HG02852 (cell line): Measurements from ENCODE around the gene DDX24.
A peak's percentile ranks its signal among the peaks of the same experiment; 100 is the strongest.

ENCODE experiments used
- ATAC-seq: cut with Tn5 transposase; IDR thresholded peaks from one replicate; pipeline ENCODE4 v1.9.1; 2021; ENCODE audit warnings: mild to moderate bottlenecking, moderate library complexity; ENCODE audit not compliant: unreplicated experiment

Gene DDX24

DNA sequence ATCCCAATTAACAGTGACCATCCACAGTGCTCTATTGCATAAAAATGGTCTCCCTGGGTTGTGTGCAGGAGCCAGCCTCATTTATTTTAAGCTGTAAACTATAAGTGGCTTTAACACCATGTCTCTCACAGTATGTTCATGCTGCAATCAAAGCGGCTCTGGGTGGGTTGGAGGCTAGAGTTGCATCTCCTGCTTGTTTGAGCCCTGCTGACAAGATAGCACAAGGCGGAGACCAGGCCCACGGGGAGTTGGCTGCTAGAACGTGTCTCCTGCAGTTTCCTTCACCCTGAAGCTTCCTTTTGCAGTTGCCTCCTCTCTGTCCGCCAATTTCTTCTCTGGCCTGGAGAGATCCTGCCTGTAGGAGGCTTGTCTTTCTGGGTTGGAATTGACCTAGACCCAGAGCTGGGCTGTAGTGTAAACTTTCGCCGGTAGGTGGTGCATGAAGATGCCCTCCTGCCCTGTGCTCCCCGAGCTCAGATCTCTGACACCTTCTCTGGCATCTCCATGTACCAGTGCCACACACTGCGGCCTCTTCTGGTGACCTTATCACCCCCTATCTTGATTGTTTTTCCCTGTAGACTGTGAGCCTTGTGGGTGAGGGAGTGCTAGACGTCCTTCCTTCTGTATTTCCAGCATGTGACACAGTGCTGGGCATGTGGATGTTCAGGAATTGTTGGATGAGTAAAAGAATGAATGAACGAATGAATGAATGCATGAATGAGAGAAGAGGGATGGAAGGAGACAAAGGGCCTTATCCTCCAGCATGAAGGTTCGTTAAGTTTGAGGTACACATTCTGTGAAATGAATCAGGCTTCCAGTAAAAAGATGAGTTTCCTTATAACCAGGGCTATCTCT is 44.5 kb downstream of the DDX24 start:
- peak; percentile 86 for ATAC-seq

DNA sequence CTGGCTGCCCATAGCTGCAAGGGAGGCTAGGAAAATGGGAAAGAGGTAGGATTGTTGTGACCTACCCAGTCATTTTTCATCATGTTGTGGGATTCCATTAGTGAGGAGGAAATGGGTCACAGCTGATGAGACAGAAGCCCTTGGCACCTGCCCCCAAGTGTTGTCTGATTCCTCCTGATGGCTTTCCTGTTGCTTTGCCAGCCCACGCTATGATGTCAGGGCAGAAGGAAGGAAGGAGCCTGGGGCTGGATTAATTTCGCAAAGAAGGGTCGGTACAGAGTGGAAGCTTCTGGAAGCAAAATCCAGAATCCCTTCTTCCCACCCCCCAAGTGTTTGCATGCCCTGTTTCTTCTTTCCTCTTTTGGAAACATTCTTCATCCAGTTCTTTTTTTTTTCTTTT is 46.1 kb downstream of the DDX24 start:
- no peak for ATAC-seq

DNA sequence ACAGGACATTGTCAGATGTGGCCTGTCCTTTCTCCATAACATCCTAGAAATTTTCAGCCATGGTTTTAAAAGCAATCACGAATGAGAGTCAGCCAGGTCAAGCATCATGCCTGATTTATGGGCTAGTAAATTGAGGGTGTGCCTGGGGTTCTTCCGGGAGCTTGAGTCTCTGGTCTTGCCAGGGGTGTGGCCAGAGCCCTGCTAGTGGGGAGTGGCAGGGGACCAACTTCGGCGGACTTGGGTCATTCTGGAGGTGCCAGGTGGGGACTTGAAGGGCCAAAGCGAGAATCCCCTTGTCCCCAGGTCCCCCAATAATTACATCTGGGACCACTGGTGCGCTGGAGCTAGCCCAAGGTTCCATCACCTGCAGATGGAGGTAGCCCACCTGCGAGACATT is 49.1 kb downstream of the DDX24 start:
- no peak for ATAC-seq

DNA sequence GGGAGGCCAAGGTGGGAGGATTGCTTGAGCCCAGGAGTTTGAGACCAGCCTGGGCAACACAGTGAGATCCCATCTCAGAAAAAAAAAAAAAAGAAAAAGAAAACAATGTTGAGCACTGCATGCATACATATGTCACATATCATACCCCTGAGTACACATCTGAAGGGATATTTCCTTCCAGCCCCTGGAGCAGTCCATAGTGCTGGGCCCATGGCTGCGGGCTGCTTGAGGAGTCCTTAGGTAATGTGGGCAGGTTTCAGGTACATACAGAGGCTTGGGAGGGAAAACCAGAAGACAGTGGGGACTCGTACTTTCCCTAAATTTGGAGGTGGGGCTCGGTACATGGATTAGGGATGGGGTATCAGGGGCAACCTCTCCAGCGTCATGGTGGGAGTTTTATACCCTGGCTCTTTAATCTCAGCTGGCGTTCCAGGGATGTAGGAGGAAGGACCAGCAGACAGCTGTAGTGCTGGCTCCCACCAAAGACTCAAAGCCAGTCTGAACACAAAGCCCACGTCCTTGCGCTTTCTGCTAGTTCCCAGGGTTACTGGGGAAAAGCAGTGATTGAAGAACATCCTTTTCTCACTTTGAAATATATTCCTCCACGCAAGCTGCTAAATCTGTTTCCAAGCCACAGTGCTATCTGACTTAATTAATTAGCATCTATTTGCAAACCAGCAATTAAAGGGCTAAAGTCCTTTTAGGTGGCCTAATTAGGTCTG is 49.7 kb downstream of the DDX24 start:
- no peak for ATAC-seq

DNA sequence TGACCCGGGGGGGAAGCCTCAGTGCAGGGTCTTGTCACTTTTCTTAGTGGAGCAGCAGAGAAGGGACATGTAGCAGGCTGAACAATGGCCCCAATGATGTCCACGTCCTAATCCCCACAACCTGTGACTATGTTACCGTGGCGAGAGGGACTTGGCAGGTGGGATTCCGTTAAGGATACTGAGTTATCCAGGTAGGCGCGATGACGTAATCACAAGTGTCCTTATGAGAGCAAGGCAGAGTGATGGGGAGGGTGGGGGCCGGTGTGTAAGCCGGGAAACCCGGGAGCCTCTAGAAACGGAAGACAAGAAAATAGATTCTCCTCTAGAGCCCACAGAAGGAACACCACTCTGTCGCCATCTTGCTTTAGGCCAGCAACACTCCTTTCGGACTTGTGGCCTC is 50.4 kb downstream of the DDX24 start:
- no peak for ATAC-seq

DNA sequence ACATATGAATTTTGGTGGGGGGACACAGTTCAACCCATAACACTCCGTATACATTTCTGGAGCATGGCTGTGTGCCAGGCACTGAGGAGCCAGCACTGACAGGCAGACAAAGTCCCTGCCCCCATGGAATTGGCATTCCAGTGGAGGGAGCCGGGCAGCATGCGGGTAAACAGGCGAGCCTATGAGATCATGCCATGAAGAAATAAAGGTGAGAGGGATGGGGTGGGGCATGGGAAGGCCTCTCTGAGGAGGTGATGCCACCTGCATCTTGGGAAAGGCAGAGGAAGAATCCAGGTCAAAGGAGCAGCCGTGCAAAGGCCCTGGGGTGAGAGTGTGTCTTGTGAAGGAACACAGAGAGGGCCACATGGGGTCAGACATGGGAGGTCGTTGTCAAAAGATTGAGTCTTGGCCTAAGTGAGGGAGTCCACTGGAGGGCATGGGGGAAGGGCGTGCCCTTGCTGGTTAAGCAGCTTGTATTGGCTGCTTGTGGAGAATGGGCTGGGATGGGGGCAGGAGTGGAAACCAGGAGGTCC is 51.3 kb downstream of the DDX24 start:
- no peak for ATAC-seq

DNA sequence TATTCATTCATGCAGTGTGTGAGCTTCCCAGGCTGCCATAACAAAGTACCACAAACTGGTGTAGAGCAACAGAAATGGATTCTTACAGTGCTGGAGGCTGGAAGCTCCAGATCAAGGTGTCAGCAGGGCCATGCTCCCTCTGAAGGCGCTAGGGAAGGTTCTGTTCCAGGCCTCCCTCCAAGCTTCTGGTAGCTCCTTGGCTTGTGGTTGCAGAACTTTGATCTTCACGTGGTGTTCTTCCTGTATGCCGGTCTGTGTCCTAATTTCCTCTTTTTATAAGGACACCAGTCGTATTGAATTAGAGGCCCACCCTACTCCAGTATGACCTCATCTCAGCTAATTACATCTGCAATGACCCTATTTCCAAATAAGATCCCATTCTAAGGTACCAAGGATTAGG is 51.7 kb downstream of the DDX24 start:
- no peak for ATAC-seq

DNA sequence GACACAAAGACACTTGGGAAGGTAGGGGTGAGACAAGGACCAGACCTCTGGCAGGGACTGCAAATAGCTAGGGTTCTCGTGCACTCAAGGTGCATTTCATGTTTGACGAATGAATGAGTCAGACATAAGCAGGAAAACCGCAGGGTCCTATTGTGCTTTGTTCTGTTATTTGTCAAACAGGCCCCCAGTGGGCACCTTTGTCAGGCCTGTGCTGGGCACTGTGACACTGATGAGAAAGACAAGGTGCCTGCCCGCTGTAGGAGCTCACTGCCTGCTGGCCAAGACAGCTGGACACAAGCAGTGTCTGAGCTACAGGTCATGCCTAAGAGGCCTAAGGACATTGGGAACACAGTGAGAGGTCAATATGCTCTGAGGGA is 52.6 kb downstream of the DDX24 start:
- ATAC-seq, result no peak

DNA sequence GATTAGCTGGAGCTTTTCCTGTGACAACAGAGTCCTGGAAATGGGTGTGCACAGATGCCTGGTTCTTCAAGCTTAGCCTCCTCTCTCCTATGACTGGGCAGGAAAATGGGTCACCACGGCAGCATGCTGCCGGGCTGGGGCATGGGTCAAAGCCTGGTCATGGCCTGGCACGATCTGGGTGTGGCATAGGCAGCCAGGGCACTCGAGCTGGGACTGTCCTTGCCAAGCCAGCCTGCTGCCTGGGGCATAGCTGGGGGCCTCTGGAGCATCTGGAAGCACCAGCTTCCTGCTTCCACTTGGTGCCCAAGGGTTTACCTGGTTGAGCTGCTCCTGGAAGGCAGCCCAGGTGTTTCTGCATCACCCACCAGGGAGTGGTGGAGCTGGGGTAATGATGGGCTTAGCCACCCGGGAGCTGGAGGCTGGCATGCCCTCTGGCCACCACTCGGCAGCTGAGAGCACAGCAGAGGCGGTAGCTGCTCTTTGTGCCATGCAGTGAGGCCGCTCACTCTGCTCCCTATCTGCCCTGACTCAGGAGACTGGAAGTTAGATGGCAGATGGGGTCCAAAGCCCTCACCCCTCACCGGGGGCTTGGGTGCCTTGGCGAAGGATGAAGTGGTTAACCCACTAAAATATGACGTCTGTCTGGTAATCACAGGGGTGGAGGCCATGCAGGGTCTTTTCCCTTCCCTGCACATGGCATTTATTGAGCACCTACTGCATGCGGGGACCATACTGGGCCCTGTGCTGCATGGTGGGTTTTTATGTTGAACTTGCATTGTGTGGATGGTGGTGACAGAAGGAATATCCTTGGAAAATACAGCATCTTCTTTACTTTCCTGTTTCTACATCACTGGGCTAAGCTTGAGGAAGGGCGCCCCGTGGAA is 53.2 kb downstream of the DDX24 start:
- ATAC-seq, result no peak

DNA sequence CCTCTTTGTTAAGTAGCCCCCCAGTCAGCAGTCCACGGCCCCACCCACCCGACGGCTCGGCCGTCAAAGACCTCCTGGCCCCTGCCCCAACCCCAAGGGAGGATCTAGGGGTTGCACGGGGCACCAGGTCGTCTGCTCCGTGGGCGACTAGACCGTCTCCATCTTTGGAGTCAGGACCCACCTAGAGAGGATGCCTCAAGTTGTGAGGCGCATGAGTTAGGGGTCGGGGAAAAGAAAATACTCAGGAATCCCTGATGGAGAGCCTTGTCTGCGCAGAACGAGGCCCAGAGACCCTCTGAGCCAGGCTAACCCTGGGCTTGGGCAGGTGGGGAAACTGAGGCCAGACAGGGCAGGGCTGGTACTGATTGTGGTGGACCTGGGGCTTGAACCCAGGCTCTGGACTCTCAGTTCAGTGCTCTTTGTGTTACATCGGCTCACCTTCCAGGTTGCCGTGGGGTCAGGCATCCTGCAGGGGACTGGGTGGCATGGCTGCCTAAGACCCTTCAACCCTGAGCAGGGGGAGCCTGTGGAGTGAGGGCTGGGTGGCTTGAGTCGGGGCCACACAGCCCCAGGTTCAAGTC is 54.0 kb downstream of the DDX24 start:
- no peak for ATAC-seq

DNA sequence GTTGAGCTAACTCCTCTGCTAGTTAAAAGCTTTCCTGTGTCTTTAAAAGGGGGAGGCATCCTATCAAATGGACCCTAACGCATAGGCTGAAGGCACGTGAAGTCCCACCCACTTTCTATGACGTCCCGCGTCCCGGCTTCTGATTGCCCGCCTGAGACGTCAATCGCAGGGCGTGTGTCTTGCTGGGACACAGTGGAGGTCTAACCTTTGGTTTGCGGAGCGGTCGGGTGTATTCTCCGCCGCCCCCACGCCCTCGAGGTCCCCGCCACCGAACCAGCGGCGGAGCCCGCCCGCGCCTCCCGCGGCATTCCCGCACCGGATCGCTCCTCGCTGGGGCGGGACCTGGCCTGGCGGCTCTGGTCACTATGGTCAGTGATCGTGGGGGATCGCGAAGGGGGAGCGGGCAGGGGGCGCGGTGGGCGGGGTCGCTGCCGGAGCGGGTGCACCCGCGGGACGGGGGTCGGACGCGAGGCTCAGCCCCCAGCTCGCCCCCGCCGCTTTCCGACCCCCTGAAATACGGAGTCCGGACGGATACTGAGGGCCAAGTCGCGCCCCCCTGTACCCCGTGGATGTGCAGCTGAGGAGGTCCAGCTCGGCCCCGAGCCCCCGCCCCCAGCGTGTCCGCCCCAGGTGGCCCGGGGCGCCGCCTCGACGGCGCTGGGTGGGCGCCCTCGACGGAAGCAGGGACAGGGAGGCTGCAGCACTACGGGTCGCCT is 54.7 kb downstream of the DDX24 start, which contains the start of gene OTUB2:
TSS of gene OTUB2 (plus strand) at position 168 of the 716 bp plus-strand sequence. CDS start at position 366, 198 bp downstream.
- peak; percentile 99 for ATAC-seq

DNA sequence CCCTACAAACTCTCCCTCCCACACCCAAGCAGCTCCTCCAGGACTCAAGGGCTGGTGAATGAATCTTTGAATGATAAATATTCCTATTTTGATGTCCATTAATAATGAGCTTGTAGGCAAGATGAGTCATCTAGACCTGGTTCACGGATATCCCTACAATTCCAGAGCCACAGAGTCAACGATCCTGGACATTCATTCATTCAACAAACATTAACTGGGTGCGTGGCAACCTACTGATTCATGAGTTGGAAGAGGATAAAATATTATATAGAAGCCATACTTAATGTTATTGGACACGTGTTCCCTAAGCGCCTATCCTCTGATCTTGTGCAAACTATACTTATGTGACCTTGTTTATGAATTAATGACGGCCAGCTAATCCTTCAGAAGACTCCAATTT is 55.3 kb downstream of the DDX24 start:
- no peak for ATAC-seq

DNA sequence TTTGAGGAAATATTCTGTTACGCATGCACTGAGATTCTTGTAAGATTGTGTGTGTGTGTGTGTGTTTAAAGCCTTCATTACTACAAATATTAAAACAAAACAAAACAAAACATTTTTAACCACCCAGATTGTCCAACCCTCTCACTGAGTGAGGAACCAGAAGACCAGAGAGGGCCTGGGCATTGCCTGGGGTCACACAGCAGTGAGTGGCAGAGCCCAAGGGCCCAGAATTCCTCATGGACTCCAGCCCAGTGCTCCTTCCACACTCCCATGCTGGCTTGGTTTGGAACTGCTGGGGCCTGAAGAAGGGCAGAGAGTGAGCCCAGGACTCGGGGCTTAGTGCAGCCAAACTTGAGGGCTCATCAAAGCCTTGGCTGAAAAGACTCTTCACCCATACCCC is 56.5 kb downstream of the DDX24 start:
- ATAC-seq, result no peak

DNA sequence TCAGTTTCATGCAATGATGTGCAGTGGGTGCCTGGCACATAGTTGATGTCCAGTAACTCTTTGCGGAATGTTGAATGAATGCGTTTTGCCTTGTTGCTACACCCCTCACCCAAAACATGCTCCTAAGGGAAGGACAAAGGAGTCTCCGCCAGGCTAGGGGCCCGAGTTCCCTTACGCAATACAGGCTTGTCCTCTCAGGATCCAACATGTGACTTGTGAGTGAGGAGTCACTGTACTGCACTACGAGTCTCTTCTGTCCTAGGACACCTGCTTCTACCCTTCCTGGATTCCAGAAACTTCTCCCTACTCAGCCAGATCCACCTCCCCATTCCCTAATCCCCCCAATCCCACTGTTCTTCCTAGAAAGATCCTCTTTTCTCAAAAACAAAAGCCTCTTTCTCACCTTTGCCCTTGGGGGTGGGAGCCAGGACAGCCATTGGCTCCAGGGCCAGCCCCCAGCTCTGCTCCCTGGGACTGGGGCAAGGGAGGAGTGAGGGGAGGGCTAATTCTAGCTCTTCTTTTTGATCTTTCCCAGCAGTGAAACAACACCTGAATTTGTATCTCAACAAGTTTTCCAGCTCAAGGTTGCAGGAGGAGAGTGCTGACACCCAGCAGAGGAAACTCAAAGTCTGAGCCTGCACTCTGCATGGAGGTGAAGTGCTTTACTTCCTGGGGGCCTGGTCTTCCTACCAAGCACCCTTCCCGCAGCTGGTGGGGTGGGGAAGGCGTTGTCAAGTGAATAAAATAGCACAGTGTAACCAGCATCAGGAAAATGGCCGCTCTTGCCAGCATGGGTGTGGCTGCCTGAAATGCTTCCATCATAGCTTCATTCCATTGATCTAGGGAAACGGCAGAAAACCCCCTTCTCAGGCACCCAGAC is 58.2 kb downstream of the DDX24 start:
- no peak for ATAC-seq

DNA sequence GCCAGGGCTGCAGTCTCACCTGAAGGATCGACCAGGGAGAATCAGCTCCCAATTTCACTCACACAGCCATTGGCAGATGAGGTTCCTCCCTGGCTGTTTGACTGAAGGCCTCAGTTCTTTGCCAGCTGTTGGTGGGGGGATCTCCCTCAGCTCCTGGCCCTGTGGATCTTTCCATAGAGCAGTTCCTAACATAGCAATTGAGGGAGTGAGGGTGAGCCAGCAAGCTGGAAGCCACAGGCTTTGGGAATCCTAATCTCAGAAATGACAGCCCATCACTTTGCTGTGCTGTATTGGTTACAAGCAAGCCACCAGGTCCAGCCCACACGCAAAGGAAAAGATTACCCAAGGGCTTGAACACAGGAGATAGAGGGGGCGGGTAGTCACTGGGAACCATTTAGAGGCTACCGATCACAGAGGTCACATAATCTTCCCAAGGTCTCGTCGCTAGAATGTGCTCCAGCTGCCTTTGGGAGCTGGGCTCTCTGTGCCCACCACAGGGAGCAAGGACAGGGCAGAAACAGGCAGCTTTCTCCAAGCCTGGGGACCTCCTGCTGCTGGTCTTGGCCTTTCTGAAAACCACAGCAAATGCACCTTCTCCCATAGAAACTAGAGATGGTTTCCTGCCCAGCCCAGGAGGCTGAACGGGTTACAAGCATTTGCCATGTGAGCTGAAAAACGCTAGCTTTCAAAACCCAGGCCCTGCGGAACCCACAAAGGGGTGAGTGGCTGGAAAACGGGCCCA is 59.4 kb downstream of the DDX24 start:
- ATAC-seq, result no peak

DNA sequence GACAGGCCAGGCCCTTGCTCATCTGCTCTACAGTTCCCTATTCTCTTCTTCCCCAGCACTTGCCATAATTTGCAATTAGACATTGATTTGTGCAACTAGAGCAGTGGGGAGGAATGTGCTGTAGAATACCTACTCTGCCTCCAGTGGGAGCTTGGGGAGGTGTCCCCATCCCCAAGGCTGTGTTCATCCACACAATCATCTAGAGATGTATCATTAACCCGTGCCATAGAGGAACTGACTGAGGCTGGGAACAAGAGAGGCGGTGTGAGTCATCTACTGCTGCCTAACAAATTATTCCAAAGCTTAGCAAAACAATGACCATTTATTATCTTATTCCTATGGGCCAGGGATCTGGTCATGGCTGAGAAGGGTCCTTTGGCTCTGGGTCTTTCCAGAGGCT is 60.0 kb downstream of the DDX24 start:
- no peak for ATAC-seq

DNA sequence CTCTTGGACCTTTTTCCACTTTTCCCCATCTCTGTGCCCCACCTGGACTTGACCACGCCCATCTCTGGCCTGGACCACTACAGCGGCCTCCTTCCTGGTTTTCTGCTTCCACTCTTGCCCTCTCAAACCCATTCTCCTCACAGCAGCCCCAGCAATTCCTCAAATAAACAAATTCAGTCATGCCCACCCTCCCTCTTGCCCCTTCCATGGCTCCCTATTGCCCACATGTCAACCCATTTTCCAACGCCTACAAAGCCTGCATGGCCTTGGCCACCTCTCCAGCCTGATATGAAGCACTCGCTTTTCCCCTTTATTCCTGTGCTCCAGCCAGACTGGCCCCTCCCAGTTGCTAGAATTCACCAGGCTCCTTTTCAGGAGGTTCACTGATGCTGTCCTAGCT is 60.7 kb downstream of the DDX24 start:
- ATAC-seq, result no peak

DNA sequence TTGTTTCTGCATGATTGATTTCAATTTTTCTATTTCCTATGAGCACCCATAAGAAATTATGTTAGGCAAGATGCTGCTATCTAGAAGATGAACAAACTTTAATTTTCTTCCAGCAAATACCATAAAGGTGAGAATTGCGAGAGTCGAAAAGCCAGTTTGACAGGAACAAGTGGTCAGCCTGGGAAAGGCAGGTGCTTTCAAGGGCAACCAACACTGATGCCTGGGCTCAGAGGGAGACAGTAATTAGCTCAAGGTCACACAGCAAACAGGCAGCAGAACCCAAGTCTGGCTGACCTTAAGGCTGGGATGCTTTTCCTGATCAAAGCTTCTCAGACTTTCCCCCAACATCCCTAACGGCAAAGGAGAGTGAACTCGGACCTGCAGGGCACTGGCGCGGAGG is 61.7 kb downstream of the DDX24 start:
- no peak for ATAC-seq
